GM10847 (cell line): ENCODE results near the gene RNF207.

ENCODE experiments used
- POLR2A ChIP-seq: IDR thresholded peaks from 2 replicates; pipeline ENCODE4 v1.6.1; 2011; ENCODE audit not compliant: insufficient read length; ENCODE audit errors: extremely low read depth

RNF207 gene

DNA sequence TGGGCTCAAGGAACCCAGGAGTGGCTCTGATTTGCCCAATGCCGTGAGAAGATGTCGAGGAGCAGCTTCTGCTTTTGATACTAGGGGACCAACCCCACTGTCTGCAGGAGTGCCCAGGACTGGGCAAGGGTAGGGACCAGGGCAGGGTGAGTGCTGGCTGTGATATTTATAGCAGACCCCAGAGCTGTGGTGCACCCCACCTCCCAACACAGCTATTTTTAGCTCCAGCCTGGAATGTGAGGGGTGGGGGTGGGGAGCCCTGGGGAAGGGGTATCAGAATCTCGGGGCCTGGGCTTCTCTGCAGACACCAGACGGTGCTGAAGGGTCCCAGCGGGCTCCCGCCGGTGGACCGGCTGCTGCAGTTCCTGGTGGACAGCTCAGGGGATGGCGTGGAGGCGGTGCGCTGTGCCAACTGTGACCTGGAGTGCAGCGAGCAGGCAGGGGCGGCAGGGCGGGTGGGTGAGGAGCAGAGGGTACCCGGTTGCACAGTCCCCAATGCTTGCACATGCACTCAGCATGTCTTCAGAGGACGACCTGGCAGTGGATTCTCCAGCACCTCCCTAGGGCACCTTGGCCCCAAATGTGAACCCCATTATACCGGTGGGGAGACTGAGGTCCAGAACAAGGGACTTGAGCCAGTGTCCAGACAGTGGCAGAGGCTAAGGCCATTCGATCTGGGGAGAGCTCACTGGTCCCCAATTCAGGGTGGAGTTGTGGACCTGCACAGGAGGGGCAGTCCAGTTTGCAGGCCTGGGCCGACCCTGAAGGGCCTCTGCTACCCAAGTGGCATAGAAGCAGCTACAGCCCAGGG, 1.4 kb downstream of the RNF207 start:
- no peak for TF ChIP-seq POLR2A

DNA sequence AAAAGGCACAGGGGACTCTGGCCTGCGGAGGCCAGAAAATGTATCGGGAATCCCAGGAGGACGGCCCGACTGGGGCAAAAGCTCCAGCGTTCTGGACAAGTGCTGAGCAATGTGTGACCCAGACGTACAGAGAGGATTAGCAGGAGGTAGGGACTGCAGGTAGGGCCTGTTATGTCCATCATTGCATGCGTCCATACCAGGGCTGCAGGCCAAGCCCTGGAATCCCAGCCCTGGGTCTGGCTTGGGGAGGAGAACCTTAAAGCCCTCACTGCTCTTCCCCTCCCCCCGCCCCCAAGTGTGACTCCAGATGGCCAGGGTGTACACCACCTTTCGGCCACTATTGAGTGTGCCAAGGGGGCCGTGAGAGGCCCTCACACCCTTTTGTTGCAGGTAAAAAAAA, 2.0 kb downstream of the RNF207 start:
- no peak for TF ChIP-seq POLR2A

DNA sequence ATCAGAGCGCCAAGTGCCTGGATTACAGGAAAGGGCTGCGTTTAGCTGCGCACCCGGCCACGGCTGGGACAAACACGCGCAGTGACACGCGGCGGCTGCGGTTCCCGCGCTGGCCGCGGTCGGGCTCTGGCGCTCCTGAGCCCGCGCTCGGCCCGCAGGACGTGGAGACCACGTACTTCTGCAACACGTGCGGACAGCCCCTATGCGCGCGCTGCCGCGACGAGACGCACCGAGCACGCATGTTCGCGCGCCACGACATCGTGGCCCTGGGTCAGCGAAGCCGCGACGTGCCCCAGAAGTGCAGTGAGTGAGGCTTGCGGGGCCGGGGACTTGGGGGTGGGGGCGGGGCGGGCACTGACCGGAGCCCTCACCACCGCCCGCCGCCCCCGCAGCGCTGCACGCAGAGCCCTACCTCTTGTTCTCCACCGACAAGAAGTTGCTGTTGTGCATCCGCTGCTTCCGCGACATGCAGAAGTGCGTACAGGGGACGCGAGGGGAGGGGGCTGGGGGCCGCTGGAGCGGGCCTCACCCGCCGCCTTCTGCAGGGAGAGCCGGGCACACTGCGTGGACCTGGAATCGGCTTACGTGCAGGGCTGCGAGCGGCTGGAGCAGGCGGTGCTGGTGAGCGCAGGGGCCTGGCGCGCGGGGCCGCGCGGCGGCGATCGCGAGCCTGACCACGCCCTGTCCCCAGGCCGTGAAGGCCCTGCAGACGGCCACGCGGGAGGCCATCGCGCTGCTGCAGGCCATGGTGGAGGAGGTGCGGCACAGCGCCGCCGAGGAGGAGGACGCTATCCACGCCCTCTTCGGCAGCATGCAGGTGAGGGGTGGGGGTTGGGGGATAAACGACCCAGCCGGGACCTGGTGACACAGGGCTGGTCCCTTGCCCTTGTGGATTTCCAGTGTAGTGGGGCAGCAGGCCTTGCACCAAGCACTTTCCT, 3.1 kb downstream of the RNF207 start:
- no peak for TF ChIP-seq POLR2A

DNA sequence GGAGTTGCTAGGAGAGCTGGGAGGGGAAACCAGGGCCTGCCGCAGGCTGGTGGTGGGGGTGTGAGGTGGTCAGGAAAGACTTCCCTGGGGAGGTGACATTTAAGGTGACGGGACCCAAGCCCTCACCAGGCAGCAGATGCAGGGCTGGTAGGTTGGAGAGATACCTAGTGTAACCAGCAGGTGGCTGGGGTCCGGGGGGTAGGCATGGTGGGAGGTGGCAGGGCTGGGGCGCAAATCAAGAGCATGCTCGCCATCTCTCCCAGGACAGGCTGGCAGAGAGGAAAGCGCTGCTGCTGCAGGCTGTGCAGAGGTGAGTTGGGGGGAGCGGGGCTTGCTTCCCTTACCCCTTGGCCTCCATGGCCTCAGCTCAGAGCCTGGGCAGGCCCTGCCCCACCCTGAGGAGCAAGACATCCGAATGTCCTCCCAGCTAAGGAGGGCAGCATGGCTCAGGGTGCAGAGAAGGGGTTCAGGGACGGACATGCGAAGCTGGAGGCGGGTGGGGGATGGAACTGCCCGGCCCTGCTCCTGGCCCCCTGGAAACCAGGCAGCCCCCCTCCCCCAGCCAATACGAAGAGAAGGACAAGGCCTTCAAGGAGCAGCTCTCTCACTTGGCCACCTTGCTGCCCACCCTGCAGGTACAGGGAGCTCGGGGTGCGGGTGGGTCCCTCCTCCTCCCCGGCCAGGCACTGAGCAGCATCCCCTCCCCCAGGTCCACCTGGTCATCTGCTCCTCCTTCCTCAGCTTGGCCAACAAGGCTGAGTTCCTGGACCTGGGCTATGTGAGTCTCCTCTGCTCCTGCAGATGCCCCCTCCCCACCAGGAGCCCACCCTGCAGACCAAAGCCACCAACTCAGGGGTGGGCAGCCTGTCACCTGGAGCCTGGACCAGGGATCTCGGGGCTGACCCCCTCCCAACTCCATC, 4.0 kb downstream of the RNF207 start:
- TF ChIP-seq POLR2A, result no peak

DNA sequence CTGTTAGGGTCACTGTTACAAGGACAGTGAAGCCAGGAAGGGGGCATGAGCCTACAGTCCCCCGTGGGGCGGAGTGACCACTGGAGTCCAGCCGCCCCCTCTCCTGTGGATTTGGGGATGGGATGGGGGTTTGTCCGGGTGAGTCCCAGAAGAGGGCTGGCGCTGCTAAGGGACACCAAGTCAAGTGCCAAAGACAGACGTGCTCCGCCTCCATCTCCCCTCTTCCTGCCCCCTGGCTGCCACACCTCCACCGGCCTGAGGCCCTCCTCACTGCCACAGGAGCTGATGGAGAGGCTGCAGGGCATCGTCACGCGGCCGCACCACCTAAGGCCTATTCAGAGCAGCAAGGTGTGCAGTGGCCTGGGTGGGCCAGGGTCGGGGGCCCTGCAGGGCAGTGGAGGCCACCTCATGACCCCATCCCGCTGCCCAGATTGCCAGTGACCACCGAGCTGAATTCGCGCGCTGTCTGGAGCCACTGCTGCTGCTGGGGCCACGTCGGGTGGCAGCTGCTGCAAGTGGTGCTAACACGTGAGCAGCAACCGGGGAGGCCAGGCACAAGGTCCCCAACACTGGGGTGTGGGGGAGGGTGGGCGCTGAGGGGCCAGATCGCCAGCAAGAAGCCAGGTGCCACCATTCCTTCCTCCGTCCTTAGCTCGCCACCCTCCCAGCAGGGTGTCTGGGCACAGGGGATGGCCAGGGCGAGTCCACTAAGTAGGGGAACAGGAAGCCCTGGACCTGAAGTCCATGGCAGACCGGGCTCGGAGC, 4.9 kb downstream of the RNF207 start:
- no peak for TF ChIP-seq POLR2A

DNA sequence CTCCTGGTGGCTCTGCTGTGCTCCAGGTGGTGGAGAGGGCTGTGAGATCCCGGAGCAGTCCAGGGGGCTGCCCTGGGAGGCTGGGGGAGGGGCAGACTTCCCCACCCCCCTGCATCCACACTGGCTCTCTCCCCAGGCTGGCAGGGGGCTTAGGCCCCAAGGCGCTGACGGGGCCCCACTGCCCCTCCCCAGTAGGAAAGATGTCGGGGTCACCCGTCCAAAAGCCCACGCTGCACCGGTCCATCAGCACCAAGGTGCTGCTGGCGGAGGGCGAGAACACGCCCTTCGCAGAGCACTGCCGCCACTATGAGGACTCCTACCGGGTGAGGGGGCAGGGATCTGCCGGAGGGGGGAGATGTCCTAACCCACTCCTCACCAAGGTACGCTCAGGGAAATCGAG, 5.8 kb downstream of the RNF207 start:
- TF ChIP-seq POLR2A, result no peak

DNA sequence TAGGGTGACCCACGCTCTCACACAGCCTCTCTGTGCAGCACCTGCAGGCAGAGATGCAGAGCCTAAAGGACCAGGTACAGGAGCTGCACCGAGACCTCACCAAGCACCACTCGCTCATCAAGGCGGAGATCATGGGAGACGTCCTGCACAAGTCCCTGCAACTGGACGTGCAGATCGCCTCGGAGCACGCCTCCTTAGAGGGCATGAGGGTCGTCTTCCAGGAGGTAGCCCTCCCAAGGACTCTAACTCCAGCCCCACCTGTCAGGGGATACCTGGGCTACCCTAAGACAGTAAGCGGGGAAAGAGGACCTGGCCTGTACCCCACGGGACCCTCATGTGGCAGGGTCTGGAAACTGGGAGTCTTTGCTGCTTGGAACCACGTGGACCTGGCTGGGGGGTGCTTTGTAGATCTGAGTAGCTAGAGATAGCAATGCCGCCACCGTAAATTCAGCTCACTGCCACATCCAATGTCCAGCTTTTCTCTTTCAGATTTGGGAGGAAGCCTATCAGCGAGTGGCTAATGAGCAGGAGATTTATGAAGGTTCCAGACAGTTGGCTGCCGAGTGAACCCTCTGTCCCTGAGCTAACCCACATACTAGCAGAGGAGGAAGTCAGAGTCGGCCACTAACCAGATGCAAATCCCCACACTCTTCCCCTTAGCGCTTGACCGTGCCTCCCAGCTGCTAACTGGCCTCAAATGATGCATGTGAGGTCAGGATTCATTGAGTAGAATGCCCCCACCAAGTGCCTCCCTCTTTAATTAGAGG, 6.5 kb downstream of the RNF207 start:
- TF ChIP-seq POLR2A, result no peak

DNA sequence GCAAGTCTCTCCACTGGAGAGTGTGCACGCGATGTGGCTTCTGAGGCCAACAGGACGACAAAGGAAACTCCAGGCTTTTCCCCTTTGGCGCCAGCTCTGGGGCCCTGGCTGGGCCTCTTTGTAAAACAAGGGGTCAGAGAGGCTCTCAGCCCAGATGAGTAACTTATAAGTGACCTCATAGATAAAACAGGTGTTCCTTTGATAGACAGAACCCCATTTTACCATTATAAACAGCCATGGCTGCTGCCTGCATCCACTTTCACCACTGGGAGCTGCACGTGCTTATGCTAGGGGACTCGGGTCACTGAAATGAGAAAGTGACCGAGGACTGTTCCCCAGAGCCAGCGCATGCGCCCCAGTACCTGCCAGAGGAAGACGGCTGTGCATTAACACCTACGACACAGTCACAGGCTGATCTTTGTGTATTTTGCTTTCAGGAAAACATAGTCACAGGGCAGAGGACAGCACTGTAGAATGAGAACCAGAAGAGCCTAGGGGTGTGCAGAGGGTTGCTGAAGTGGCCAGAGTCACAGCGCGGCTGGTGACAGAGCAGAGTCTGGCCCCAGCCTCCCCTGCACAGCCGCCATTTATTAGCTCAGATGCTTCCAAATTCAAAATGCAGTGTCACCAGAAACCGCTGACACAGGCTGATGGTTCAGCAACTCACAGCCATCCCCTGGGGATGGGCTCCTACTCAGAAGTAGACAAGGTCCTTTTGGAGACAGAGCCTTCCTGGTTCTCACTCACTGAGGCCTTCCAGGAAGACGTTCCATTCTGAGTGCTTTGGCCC, 12.7 kb downstream of the RNF207 start:
- no peak for TF ChIP-seq POLR2A

DNA sequence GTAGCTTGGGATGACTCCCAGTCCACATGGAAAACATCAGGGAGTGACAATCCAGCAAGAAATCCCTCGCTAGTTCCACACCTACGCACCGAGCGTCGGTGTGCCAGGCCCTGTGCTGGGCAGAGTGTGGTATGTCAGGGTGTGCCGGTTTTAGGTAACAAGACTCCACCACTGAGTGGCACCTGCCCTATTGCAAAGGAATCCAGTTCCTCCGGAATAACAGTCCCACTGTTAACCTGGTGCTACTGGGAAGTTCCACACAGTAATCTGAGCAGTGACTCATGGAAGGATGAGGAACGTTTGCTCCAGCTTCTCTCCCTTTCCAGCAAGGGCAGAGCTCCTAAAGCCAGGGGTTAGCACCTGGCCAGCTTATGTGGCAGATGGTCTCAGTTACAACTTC, 14.3 kb downstream of the RNF207 start:
- no peak for TF ChIP-seq POLR2A

DNA sequence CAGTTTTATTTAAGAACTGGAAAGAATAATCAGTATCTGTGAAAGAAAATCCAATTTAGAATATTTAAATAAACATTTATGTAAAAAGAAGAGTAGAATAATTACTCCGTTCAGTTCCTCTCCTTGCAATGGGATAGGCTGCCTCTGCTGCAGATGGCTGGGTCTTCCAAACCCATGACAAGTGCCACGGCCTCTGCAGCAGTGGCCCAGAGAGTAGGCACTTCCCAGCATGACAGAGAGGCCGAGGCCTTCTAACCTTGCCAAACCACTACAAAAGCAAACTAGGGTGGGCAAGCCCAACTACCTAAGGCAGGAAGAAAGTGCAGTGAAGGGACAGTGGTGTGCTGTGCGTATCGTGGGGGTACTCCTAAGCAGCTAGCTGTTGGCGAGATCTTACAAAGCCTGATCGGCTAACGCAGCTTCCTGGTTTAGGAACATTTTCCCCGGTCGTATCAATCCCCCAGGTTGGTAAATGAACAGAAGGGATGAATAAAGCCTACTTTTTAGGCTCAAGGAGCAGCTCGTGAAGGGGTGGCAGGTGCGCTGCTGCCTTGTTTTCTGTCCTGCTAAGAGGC, 15.4 kb downstream of the RNF207 start:
- TF ChIP-seq POLR2A, result no peak

DNA sequence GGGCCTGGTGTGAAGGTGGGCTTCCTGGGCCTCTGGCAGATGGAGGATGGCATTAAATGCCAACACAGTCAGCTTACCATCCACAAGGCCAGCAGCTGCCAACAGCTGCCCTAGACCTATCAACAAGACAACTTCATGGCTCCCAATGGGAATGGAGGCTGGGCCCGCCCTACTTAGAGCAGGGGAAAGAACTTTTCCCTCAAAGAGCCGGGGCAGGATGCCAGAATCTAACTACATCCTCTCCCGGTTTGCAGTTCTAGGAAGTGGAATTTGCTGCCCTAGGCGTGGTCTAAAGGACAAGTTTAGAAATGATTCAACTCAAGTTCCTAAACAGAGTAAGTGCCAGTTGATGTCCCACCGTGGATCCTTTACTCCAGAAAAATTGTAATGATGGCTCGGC, 16.7 kb downstream of the RNF207 start:
- no peak for TF ChIP-seq POLR2A

DNA sequence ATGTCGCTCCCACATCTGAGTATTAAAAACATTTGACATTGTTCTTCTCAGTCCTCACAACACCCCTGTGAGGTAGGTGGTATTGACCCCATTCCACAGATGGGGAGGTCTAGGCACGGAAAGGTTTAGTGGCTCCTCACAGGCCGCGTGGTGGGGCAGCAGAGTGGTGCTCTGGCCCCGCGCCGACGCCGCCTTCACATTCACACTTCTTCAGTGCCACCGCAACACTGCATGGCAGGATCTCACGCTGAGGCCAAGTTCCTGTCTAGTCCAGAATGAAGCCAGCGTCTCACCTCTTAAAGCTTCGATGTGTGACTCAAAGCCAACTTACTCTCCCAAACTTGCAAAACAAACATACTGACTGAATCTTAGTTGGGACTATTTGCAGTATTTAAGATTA, 17.7 kb downstream of the RNF207 start:
- no peak for TF ChIP-seq POLR2A

DNA sequence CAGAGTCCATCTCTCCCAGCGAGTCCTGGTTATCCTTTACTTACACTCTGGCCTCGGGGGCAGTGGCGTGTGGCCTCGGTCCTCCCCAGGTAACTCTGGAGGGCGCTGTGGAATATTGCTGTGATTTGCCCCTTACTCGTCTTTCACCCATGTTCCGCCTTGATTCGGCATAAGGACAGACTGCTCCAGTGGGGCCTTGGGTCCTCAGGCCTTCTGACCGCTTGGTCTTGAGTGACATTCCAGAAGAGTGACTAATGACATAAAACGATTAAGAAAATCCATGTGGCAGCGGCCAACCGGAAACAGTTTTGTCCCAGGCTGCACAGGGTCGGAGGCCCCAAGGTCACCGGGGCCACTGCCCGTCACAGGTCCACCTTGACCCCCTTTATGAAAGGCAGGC, 18.8 kb downstream of the RNF207 start:
- TF ChIP-seq POLR2A, result no peak
